ENCODE results near the gene TLCD3B.

- TF ChIP-seq POLR2A (IDR thresholded peaks at IDR 0.05) (no peak), CTCF (IDR thresholded peaks at IDR 0.05) (no peak), EP300 (IDR thresholded peaks at IDR 0.05) (no peak)
These were observed 35.1 kb upstream of the TLCD3B start for GRCh38 chr16:30065943-30066760.
